ENCODE results near the gene ZBTB46.
"Not testable (repeated sequence)": the region's sequence is repeated elsewhere in the genome, so short reads cannot be mapped to it uniquely, and the experiment has no call there.

The ZBTB46 gene

GRCh38 chr20:63830841-63831588 lies at the start of gene ZBTB46:
Gene ZBTB46 (minus strand): TSS chr20:63831264. CDS start chr20:63790757, 40,507 bp downstream.
- no peak for DNase-seq (ENCODE audit: low read depth)
- H3K4me3 ChIP-seq (ENCODE audit: low read depth, low read length), result peak within 1 kb of the TSS; percentile 33
- TF ChIP-seq CTCF (IDR thresholded peaks at IDR 0.05; ENCODE audit: control insufficient read depth, extremely low read depth, insufficient read depth), result no peak

- H3K4me3 ChIP-seq (ENCODE audit: low read depth, low read length), result no peak overlapping the region
- no peak for DNase-seq (ENCODE audit: low read depth)
- TF ChIP-seq CTCF (IDR thresholded peaks at IDR 0.05; ENCODE audit: control insufficient read depth, extremely low read depth, insufficient read depth), result no peak
Measured at GRCh38 chr20:63878899-63879663, 48.0 kb upstream of the ZBTB46 start.

GRCh38 chr20:63877755-63878470 lies 46.8 kb upstream of the ZBTB46 start:
- no peak for DNase-seq (ENCODE audit: low read depth)
- no peak for TF ChIP-seq CTCF (IDR thresholded peaks at IDR 0.05; ENCODE audit: control insufficient read depth, extremely low read depth, insufficient read depth)
- no peak overlapping the region for H3K4me3 ChIP-seq (ENCODE audit: low read depth, low read length)

GRCh38 chr20:63876489-63877036 lies 45.5 kb upstream of the ZBTB46 start:
- DNase-seq (ENCODE audit: low read depth), result no peak
- no peak for TF ChIP-seq CTCF (IDR thresholded peaks at IDR 0.05; ENCODE audit: control insufficient read depth, extremely low read depth, insufficient read depth)
- no peak overlapping the region for H3K4me3 ChIP-seq (ENCODE audit: low read depth, low read length)

GRCh38 chr20:63874241-63874640 lies 43.2 kb upstream of the ZBTB46 start:
- not testable (repeated sequence) for DNase-seq (ENCODE audit: low read depth); H3K4me3 ChIP-seq (ENCODE audit: low read depth, low read length)

GRCh38 chr20:63873477-63873971 lies 42.5 kb upstream of the ZBTB46 start:
- DNase-seq (ENCODE audit: low read depth), result no peak
- TF ChIP-seq CTCF (IDR thresholded peaks at IDR 0.05; ENCODE audit: control insufficient read depth, extremely low read depth, insufficient read depth), result no peak
- no peak overlapping the region for H3K4me3 ChIP-seq (ENCODE audit: low read depth, low read length)

GRCh38 chr20:63868264-63868663 lies 37.2 kb upstream of the ZBTB46 start:
- no peak for TF ChIP-seq CTCF (IDR thresholded peaks at IDR 0.05; ENCODE audit: control insufficient read depth, extremely low read depth, insufficient read depth)
- no peak overlapping the region for H3K4me3 ChIP-seq (ENCODE audit: low read depth, low read length)
- DNase-seq (ENCODE audit: low read depth), result no peak

- H3K4me3 ChIP-seq (ENCODE audit: low read depth, low read length); DNase-seq (ENCODE audit: low read depth): not testable (repeated sequence)
Measured at GRCh38 chr20:63867042-63867441, 36.0 kb upstream of the ZBTB46 start.
